ENCODE results near the gene GIMAP8.

The GIMAP8 gene

GRCh38 chr7:150442811-150443210 lies 7.6 kb upstream of the GIMAP8 start:
- Histone ChIP-seq H3K36me3 (ENCODE audit: control insufficient read depth, insufficient read depth, low read length) (no peaks in the 10 kb centered on the region), H3K27me3 (ENCODE audit: control insufficient read depth, insufficient read depth, low read length) (peaks cover 14% of the 10 kb centered on the region), H3K27ac (ENCODE audit: low read depth, low read length) (no peak overlapping the region), H3K9me3 (ENCODE audit: control insufficient read depth, insufficient read depth, low read depth, low read length) (peaks cover 4% of the 10 kb centered on the region; the same call in 1 of the 2 replicates), H3K4me3 (ENCODE audit: low read depth, low read length) (no peak overlapping the region), H3K4me1 (ENCODE audit: control insufficient read depth, insufficient read depth, low read length) (no peaks in the 10 kb centered on the region), H3K9ac (ENCODE audit: low read length) (no peak overlapping the region)

GRCh38 chr7:150443793-150444540 lies 6.5 kb upstream of the GIMAP8 start:
- no peak overlapping the region for H3K4me3 ChIP-seq (ENCODE audit: low read depth, low read length)
- H3K4me1 ChIP-seq (ENCODE audit: control insufficient read depth, insufficient read depth, low read length): no peaks in the 10 kb centered on the region
- H3K27me3 ChIP-seq (ENCODE audit: control insufficient read depth, insufficient read depth, low read length): peaks cover 18% of the 10 kb centered on the region
- no peaks in the 10 kb centered on the region for H3K36me3 ChIP-seq (ENCODE audit: control insufficient read depth, insufficient read depth, low read length)
- peaks cover 4% of the 10 kb centered on the region; the same call in 1 of the 2 replicates for H3K9me3 ChIP-seq (ENCODE audit: control insufficient read depth, insufficient read depth, low read depth, low read length)
- H3K27ac ChIP-seq (ENCODE audit: low read depth, low read length): no peak overlapping the region
- H3K9ac ChIP-seq (ENCODE audit: low read length): no peak overlapping the region

- Histone ChIP-seq H3K4me3 (ENCODE audit: low read depth, low read length) (no peak overlapping the region), H3K27me3 (ENCODE audit: control insufficient read depth, insufficient read depth, low read length) (peaks cover 23% of the 10 kb centered on the region), H3K4me1 (ENCODE audit: control insufficient read depth, insufficient read depth, low read length) (no peaks in the 10 kb centered on the region), H3K36me3 (ENCODE audit: control insufficient read depth, insufficient read depth, low read length) (no peaks in the 10 kb centered on the region), H3K27ac (ENCODE audit: low read depth, low read length) (no peak overlapping the region), H3K9me3 (ENCODE audit: control insufficient read depth, insufficient read depth, low read depth, low read length) (peaks cover 4% of the 10 kb centered on the region; the same call in 1 of the 2 replicates), H3K9ac (ENCODE audit: low read length) (no peak overlapping the region)
These were observed 5.6 kb upstream of the GIMAP8 start for GRCh38 chr7:150444674-150445365.

- Histone ChIP-seq H3K4me3 (ENCODE audit: low read depth, low read length) (no peak overlapping the region), H3K27ac (ENCODE audit: low read depth, low read length) (no peak overlapping the region), H3K27me3 (ENCODE audit: control insufficient read depth, insufficient read depth, low read length) (peaks cover 36% of the 10 kb centered on the region), H3K4me1 (ENCODE audit: control insufficient read depth, insufficient read depth, low read length) (peaks cover 2% of the 10 kb centered on the region; the same call in 1 of the 2 replicates), H3K9ac (ENCODE audit: low read length) (no peak overlapping the region), H3K9me3 (ENCODE audit: control insufficient read depth, insufficient read depth, low read depth, low read length) (peaks cover 2% of the 10 kb centered on the region; the same call in 1 of the 2 replicates), H3K36me3 (ENCODE audit: control insufficient read depth, insufficient read depth, low read length) (no peaks in the 10 kb centered on the region)
These were observed 4.0 kb upstream of the GIMAP8 start for GRCh38 chr7:150446288-150446938.

- peaks cover 5% of the 10 kb centered on the region; the same call in 1 of the 2 replicates for H3K4me1 ChIP-seq (ENCODE audit: control insufficient read depth, insufficient read depth, low read length)
- no peak overlapping the region for H3K27ac ChIP-seq (ENCODE audit: low read depth, low read length)
- no peak overlapping the region for H3K4me3 ChIP-seq (ENCODE audit: low read depth, low read length)
- H3K36me3 ChIP-seq (ENCODE audit: control insufficient read depth, insufficient read depth, low read length): no peaks in the 10 kb centered on the region
- H3K27me3 ChIP-seq (ENCODE audit: control insufficient read depth, insufficient read depth, low read length): peaks cover 45% of the 10 kb centered on the region
- H3K9me3 ChIP-seq (ENCODE audit: control insufficient read depth, insufficient read depth, low read depth, low read length): no peaks in the 10 kb centered on the region
- no peak overlapping the region for H3K9ac ChIP-seq (ENCODE audit: low read length)
These were observed 2.3 kb upstream of the GIMAP8 start for GRCh38 chr7:150447966-150448788.

- H3K9ac ChIP-seq (ENCODE audit: low read length): no peak overlapping the region
- H3K9me3 ChIP-seq (ENCODE audit: control insufficient read depth, insufficient read depth, low read depth, low read length): no peaks in the 10 kb centered on the region
- no peak overlapping the region for H3K27ac ChIP-seq (ENCODE audit: low read depth, low read length)
- peaks cover 45% of the 10 kb centered on the region for H3K27me3 ChIP-seq (ENCODE audit: control insufficient read depth, insufficient read depth, low read length)
- H3K36me3 ChIP-seq (ENCODE audit: control insufficient read depth, insufficient read depth, low read length): no peaks in the 10 kb centered on the region
- peaks cover 5% of the 10 kb centered on the region; the same call in 1 of the 2 replicates for H3K4me1 ChIP-seq (ENCODE audit: control insufficient read depth, insufficient read depth, low read length)
- no peak overlapping the region for H3K4me3 ChIP-seq (ENCODE audit: low read depth, low read length)
These were observed 1.7 kb upstream of the GIMAP8 start for GRCh38 chr7:150448789-150449147.

GRCh38 chr7:150449206-150449952 lies 1.1 kb upstream of the GIMAP8 start:
- Histone ChIP-seq H3K4me1 (ENCODE audit: control insufficient read depth, insufficient read depth, low read length) (peaks cover 5% of the 10 kb centered on the region; the same call in 1 of the 2 replicates), H3K9me3 (ENCODE audit: control insufficient read depth, insufficient read depth, low read depth, low read length) (peaks cover 1% of the 10 kb centered on the region; the same call in 1 of the 2 replicates), H3K27ac (ENCODE audit: low read depth, low read length) (no peak overlapping the region), H3K4me3 (ENCODE audit: low read depth, low read length) (no peak overlapping the region), H3K27me3 (ENCODE audit: control insufficient read depth, insufficient read depth, low read length) (peaks cover 46% of the 10 kb centered on the region), H3K9ac (ENCODE audit: low read length) (no peak overlapping the region), H3K36me3 (ENCODE audit: control insufficient read depth, insufficient read depth, low read length) (no peaks in the 10 kb centered on the region)

- Histone ChIP-seq H3K4me3 (ENCODE audit: low read depth, low read length) (no peak overlapping the region), H3K9me3 (ENCODE audit: control insufficient read depth, insufficient read depth, low read depth, low read length) (peaks cover 11% of the 10 kb centered on the region), H3K27ac (ENCODE audit: low read depth, low read length) (no peak overlapping the region), H3K36me3 (ENCODE audit: control insufficient read depth, insufficient read depth, low read length) (no peaks in the 10 kb centered on the region), H3K27me3 (ENCODE audit: control insufficient read depth, insufficient read depth, low read length) (peaks cover 45% of the 10 kb centered on the region), H3K4me1 (ENCODE audit: control insufficient read depth, insufficient read depth, low read length) (peaks cover 5% of the 10 kb centered on the region; the same call in 1 of the 2 replicates), H3K9ac (ENCODE audit: low read length) (no peak overlapping the region)
These were observed 815 bp downstream of the GIMAP8 start for GRCh38 chr7:150451097-150451793.

- H3K27me3 ChIP-seq (ENCODE audit: control insufficient read depth, insufficient read depth, low read length): peaks cover 45% of the 10 kb centered on the region
- H3K9me3 ChIP-seq (ENCODE audit: control insufficient read depth, insufficient read depth, low read depth, low read length): peaks cover 18% of the 10 kb centered on the region
- no peak overlapping the region for H3K4me3 ChIP-seq (ENCODE audit: low read depth, low read length)
- H3K4me1 ChIP-seq (ENCODE audit: control insufficient read depth, insufficient read depth, low read length): peaks cover 5% of the 10 kb centered on the region; the same call in 1 of the 2 replicates
- H3K9ac ChIP-seq (ENCODE audit: low read length): no peak overlapping the region
- H3K36me3 ChIP-seq (ENCODE audit: control insufficient read depth, insufficient read depth, low read length): no peaks in the 10 kb centered on the region
- H3K27ac ChIP-seq (ENCODE audit: low read depth, low read length): no peak overlapping the region
These were observed 1.5 kb downstream of the GIMAP8 start for GRCh38 chr7:150451833-150452461.
